Common myeloid progenitor, CD34-positive (primary cell): ENCODE measurements around the gene ABCF3.

Source experiments
- CTCF ChIA-PET: fragments of 350-600 bp; sonication (Branson Sonifier 250); formaldehyde crosslinking; loops from one replicate; lab custom pipeline; 2021; ENCODE audit warnings: antibody characterized with exemption; lab: Charles Lee
- POLR2A ChIA-PET: fragments of 350-600 bp; sonication (Branson Sonifier 250); formaldehyde crosslinking; loops from one replicate; lab custom pipeline; 2021; ENCODE audit warnings: antibody characterized with exemption; lab: Charles Lee
- DNase-seq, 3 donors: peaks; one replicate each; pipeline versions ENCODE4 v3.0.0 to v3.0.0-alpha.2; 2013
- H3K27ac ChIP-seq, 2 experiments: 1 replicate in 1 of 2; 2 replicates in 1 of 2; pipeline ENCODE4 v1.7.0; 2013; ENCODE audit warnings: inconsistent platforms in 2 of 2, low read length in 2 of 2, mild to moderate bottlenecking in 2 of 2, low read depth in 1 of 2, moderate library complexity in 1 of 2; ENCODE audit not compliant: severe bottlenecking in 2 of 2, insufficient read depth in 1 of 2, poor library complexity in 1 of 2
- H3K27me3 ChIP-seq, 5 experiments: replicated peaks in 2 of 5; 1 replicate in 3 of 5; 2 replicates in 2 of 5; pipeline versions ENCODE4 v1.6.1 to v1.7.0; 2013; ENCODE audit warnings: low read length in 4 of 5, mild to moderate bottlenecking in 2 of 5, moderate library complexity in 2 of 5, inconsistent platforms in 1 of 5; ENCODE audit not compliant: insufficient read depth in 5 of 5, control insufficient read depth in 4 of 5
- H3K36me3 ChIP-seq, 4 experiments: 1 replicate in 2 of 4; 2 replicates in 2 of 4; pipeline versions ENCODE4 v1.6.1 to v1.7.0; 2013; ENCODE audit warnings: low read length in 3 of 4, control low read depth in 1 of 4, mild to moderate bottlenecking in 1 of 4; ENCODE audit not compliant: control insufficient read depth in 4 of 4, insufficient read depth in 4 of 4
- H3K4me1 ChIP-seq, 4 experiments: 1 replicate in 3 of 4; 2 replicates in 1 of 4; pipeline versions ENCODE4 v1.6.1 to v1.7.1; 2013; ENCODE audit warnings: low read length in 3 of 4, mild to moderate bottlenecking in 3 of 4, control low read depth in 1 of 4, inconsistent platforms in 1 of 4, moderate library complexity in 1 of 4; ENCODE audit not compliant: control insufficient read depth in 4 of 4, insufficient read depth in 4 of 4; ENCODE audit errors: control extremely low read depth in 1 of 4
- H3K4me3 ChIP-seq, 7 experiments: 1 replicate in 4 of 7; 2 replicates in 3 of 7; pipeline versions ENCODE4 v1.5.1 to v1.7.0; 2013; ENCODE audit warnings: mild to moderate bottlenecking in 7 of 7, low read length in 6 of 7, moderate library complexity in 6 of 7, inconsistent platforms in 2 of 7, low read depth in 2 of 7, control low read depth in 1 of 7; ENCODE audit not compliant: insufficient read depth in 4 of 7, control insufficient read depth in 1 of 7; ENCODE audit errors: extremely low read depth in 1 of 7
- H3K9me3 ChIP-seq, 5 experiments: 1 replicate in 4 of 5; 2 replicates in 1 of 5; pipeline versions ENCODE4 v1.6.1 to v1.7.1; 2013; ENCODE audit warnings: low read length in 4 of 5, mild to moderate bottlenecking in 2 of 5, inconsistent platforms in 1 of 5, low read depth in 1 of 5, moderate library complexity in 1 of 5; ENCODE audit not compliant: control insufficient read depth in 4 of 5, insufficient read depth in 2 of 5; ENCODE audit errors: control extremely low read depth in 1 of 5
- WGBS: methylation state at CpG from one replicate; pipeline ENCODE4 v1.1.5; 2013; ENCODE audit not compliant: insufficient coverage; 5-methylcytosine and 5-hydroxymethylcytosine counted together

Gene ABCF3

DNA sequence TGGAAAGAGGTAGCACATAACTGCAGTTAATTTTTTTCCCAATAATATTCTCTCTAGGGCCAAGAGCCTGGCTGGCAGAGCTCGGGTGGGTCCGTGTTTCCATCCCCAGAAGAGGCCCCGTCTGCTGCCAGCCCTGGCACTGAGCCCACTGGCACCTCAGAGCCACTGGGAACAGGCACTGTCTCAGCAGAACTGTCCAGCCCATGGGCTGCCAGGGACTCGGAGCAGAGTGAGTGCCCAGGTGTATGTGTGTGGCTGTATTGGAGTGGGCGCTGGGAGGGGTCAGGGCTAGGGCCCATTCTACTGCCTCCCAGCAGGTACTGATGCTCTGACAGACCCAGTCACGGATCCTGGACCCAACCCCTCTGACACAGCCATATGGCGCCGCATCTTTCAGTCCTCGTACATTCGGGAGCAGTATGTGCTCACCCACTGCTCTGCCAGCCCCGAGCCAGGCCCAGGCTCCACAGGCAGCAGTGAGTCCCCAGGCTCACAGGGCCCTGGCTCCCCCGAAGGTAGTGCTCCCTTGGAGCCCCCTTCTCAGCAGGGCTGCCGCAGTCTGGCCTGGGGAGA, 52.3 kb downstream of the ABCF3 start:
- H3K27ac ChIP-seq = no peak overlapping the region
- ChIA-PET CTCF (interaction anchor here (0.9 to 3.2 kb wide), 4 partner anchors 9 to 23 kb away, joined by 3 to 23 read pairs (median 6); partner anchors contain the start of genes ALG3, CAMK2N2 and EEF1AKMT4), POLR2A (no interaction called here)
- no peak for DNase-seq
- WGBS = 94% methylated on average over 11 of the region's 13 CpGs
- H3K4me3 ChIP-seq = no peak overlapping the region
- peaks cover 0 to 19% (median 13%) of the 10 kb centered on the region in 4 experiments for H3K36me3 ChIP-seq
- H3K9me3 ChIP-seq = no peaks in the 10 kb centered on the region
- H3K4me1 ChIP-seq = peaks cover 0 to 6% (median 3%) of the 10 kb centered on the region in 4 experiments
- peaks cover 0 to 8% (median 0%) of the 10 kb centered on the region in 5 experiments for H3K27me3 ChIP-seq

GRCh38 chr3:184239221-184239620, 53.2 kb downstream of the ABCF3 start:
- H3K9me3 ChIP-seq = no peaks in the 10 kb centered on the region
- 95% methylated on average over 8 of the region's 8 CpGs for WGBS
- peaks cover 0 to under 1% (median 0%) of the 10 kb centered on the region in 5 experiments for H3K27me3 ChIP-seq
- CTCF ChIA-PET = interaction anchor here (1.7 to 5.6 kb wide), 3 partner anchors 12 to 16 kb away, joined by 6 to 79 read pairs (median 23); partner anchors contain the start of gene VWA5B2
- H3K36me3 ChIP-seq = peaks cover 0 to 28% (median 21%) of the 10 kb centered on the region in 4 experiments
- no peak for DNase-seq
- POLR2A ChIA-PET = interaction anchor here (1.7 kb wide), 1 partner anchor 9 kb away, joined by 4 read pairs; the partner anchor contains the start of gene VWA5B2
- no peak overlapping the region for H3K27ac ChIP-seq
- H3K4me3 ChIP-seq = no peak overlapping the region
- H3K4me1 ChIP-seq = peaks cover 0 to 6% (median 3%) of the 10 kb centered on the region in 4 experiments

GRCh38 chr3:184239708-184240107, 53.7 kb downstream of the ABCF3 start:
- Histone ChIP-seq H3K9me3 (no peaks in the 10 kb centered on the region), H3K27me3 (no peaks in the 10 kb centered on the region), H3K27ac (no peak overlapping the region), H3K4me3 (no peak overlapping the region), H3K4me1 (peaks cover 0 to 6% (median 3%) of the 10 kb centered on the region in 4 experiments), H3K36me3 (peaks cover 0 to 33% (median 24%) of the 10 kb centered on the region in 4 experiments)
- WGBS = 100% methylated on average over 2 of the region's 7 CpGs
- CTCF ChIA-PET = interaction anchor here (0.6 to 5.6 kb wide), 5 partner anchors 12 to 145 kb away, joined by 3 to 79 read pairs (median 5); partner anchors contain the start of gene VWA5B2
- DNase-seq = no peak
- POLR2A ChIA-PET = interaction anchor here (0.8 to 1.7 kb wide), 3 partner anchors 10 to 22 kb away, joined by 3 to 4 read pairs (median 4); partner anchors contain the start of genes CAMK2N2 and VWA5B2

DNA sequence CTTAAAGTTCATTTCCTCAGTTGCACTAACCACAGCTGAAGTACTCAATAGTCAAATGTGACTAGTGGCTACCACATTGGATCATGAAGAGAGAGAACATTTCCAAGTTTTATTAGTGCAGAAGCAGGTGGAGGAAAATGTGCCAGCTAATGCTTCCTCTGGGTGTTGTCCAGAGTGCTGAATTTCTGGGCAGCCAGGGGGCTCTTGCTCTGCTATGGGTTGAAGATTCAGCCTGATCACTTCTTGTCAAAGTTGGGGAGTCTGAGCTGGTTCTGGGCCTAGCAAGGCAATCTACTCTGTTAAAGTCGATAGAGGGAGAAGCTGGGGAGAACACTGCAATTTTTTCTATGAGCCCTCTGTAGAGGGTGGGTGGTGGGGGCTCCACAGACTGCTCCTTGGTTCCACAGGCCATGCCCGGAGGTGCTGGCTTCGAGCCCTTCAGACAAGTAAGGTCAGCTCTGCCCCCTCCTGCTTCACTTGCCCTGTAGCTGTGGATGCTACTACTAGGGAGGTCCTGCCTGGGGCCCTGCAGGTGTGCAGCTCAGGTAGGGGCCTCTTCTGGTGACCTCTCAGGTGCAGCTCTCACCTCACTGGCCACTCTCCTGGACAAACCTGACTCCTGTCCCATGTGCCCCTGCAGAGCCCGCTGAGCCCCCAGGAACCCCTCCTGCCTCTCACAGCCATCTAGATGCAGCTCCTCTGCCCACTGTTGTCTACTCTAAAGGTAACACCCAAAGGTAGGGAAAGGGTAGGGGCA, 54.6 kb downstream of the ABCF3 start:
- Histone ChIP-seq H3K4me1 (peaks cover 0 to 6% (median 3%) of the 10 kb centered on the region in 4 experiments), H3K36me3 (peaks cover 0 to 41% (median 30%) of the 10 kb centered on the region in 4 experiments), H3K4me3 (no peak overlapping the region), H3K27me3 (no peaks in the 10 kb centered on the region), H3K9me3 (no peaks in the 10 kb centered on the region), H3K27ac (no peak overlapping the region)
- ChIA-PET POLR2A (interaction anchor here (0.8 to 1.7 kb wide), 3 partner anchors 11 to 21 kb away, joined by 3 to 4 read pairs (median 4); partner anchors contain the start of genes CAMK2N2 and VWA5B2), CTCF (interaction anchor here (0.6 to 5.6 kb wide), 11 partner anchors 9 to 381 kb away, joined by 3 to 79 read pairs (median 4); partner anchors contain the start of genes EEF1AKMT4 and VWA5B2)
- peak in 2 of 3 donors; percentile 56 to 62 for DNase-seq
- 88% methylated on average over 4 of the region's 4 CpGs for WGBS

GRCh38 chr3:184241141-184241446, 55.1 kb downstream of the ABCF3 start:
- WGBS = 82% methylated on average over 17 of the region's 17 CpGs

GRCh38 chr3:184241447-184242296, 55.7 kb downstream of the ABCF3 start:
- CTCF ChIA-PET = interaction anchor here (1.0 to 5.6 kb wide), 9 partner anchors 8 to 382 kb away, joined by 3 to 79 read pairs (median 3); partner anchors contain the start of genes EEF1AKMT4 and VWA5B2
- Histone ChIP-seq H3K27ac (no peak overlapping the region), H3K27me3 (no peaks in the 10 kb centered on the region), H3K4me1 (peaks cover 0 to 5% (median 2%) of the 10 kb centered on the region in 4 experiments), H3K9me3 (no peaks in the 10 kb centered on the region), H3K36me3 (peaks cover 0 to 47% (median 34%) of the 10 kb centered on the region in 4 experiments), H3K4me3 (no peak overlapping the region)
- POLR2A ChIA-PET = interaction anchor here (0.9 kb wide), 1 partner anchor 107 kb away, joined by 3 read pairs; the partner anchor contains the start of gene EIF2B5
- WGBS = 81% methylated on average over 38 of the region's 46 CpGs
- peak in 2 of 3 donors; percentile 37 to 62 for DNase-seq

More at GRCh38 chr3:184241141-184241446, 55.1 kb downstream of the ABCF3 start:
- H3K27ac ChIP-seq = no peak overlapping the region
- POLR2A ChIA-PET = interaction anchor here (0.9 kb wide), 1 partner anchor 106 kb away, joined by 3 read pairs; the partner anchor contains the start of gene EIF2B5
- H3K4me1 ChIP-seq = peaks cover 0 to 6% (median 3%) of the 10 kb centered on the region in 4 experiments
- no peak for DNase-seq
- H3K9me3 ChIP-seq = no peaks in the 10 kb centered on the region
- CTCF ChIA-PET = interaction anchor here (1.0 to 5.6 kb wide), 9 partner anchors 9 to 381 kb away, joined by 3 to 79 read pairs (median 4); partner anchors contain the start of genes EEF1AKMT4 and VWA5B2
- no peak overlapping the region for H3K4me3 ChIP-seq
- H3K36me3 ChIP-seq = peaks cover 0 to 43% (median 34%) of the 10 kb centered on the region in 4 experiments
- H3K27me3 ChIP-seq = no peaks in the 10 kb centered on the region
